Keratinocyte (primary cell): ENCODE measurements around the gene MYO10. TPM values are rescaled to one million over a fixed set of nuclear protein-coding genes. Genes with fewer than 3 reads are reported as not detected.
A peak's percentile ranks its signal among the peaks of the same experiment; 100 is the strongest.

Experiments used
- DNase-seq: peaks from one replicate; pipeline ENCODE4 v3.0.0-alpha.2; 2011; ENCODE audit warnings: low read depth, missing footprints, low spot score
- FAIRE-seq: peaks from 2 replicates; lab custom pipeline; 2011; peaks lifted over from hg19 to GRCh38; lab: Jason Lieb, UNC
- H2AFZ ChIP-seq: 2 replicates; pipeline ENCODE4 v1.6.0; 2012; ENCODE audit warnings: low read length, control low read depth, inconsistent platforms; ENCODE audit not compliant: control insufficient read depth
- H3K27ac ChIP-seq: 2 replicates; pipeline ENCODE4 v1.5.1; 2011; ENCODE audit warnings: low read length; ENCODE audit not compliant: control insufficient read depth, insufficient read depth
- H3K27me3 ChIP-seq: 3 replicates; pipeline ENCODE4 v1.6.0; 2011; ENCODE audit warnings: low read length; ENCODE audit not compliant: control insufficient read depth, insufficient read depth; ENCODE audit errors: extremely low read depth
- H3K36me3 ChIP-seq, 2 experiments: 2 replicates in 1 of 2; 3 replicates in 1 of 2; pipeline ENCODE4 v1.5.1; 2011; ENCODE audit warnings: low read length in 2 of 2, mild to moderate bottlenecking in 1 of 2; ENCODE audit not compliant: control insufficient read depth in 2 of 2, insufficient read depth in 2 of 2; ENCODE audit errors: extremely low read depth in 1 of 2
- H3K4me1 ChIP-seq: 3 replicates; pipeline ENCODE4 v1.5.1; 2011; ENCODE audit warnings: low read length; ENCODE audit not compliant: control insufficient read depth, insufficient read depth; ENCODE audit errors: extremely low read depth
- H3K4me2 ChIP-seq: 3 replicates; pipeline ENCODE4 v1.6.0; 2011; ENCODE audit warnings: low read depth, low read length; ENCODE audit not compliant: control insufficient read depth, insufficient read depth; ENCODE audit errors: extremely low read depth
- H3K4me3 ChIP-seq, 3 experiments: fragments of 200-600 bp in 1 of 3; sonication (generic) in 1 of 3; 2 replicates in 2 of 3; 3 replicates in 1 of 3; pipeline ENCODE4 v1.5.1; 2011 to 2016; ENCODE audit warnings: low read length in 3 of 3, mild to moderate bottlenecking in 3 of 3, control low read depth in 2 of 3, inconsistent platforms in 1 of 3, low read depth in 1 of 3, mixed read lengths in 1 of 3, mixed run types in 1 of 3, moderate library complexity in 1 of 3; ENCODE audit not compliant: control insufficient read depth in 2 of 3, insufficient read depth in 2 of 3; ENCODE audit errors: extremely low read depth in 1 of 3
- H3K79me2 ChIP-seq: 2 replicates; pipeline ENCODE4 v1.6.0; 2012; ENCODE audit warnings: low read length; ENCODE audit not compliant: control insufficient read depth, insufficient read depth
- H3K9ac ChIP-seq: 3 replicates; pipeline ENCODE4 v1.6.0; 2011; ENCODE audit warnings: low read length; ENCODE audit not compliant: control insufficient read depth, insufficient read depth; ENCODE audit errors: extremely low read depth
- H3K9me1 ChIP-seq: 3 replicates; pipeline ENCODE4 v1.6.0; 2011; ENCODE audit warnings: low read length; ENCODE audit not compliant: control insufficient read depth, insufficient read depth; ENCODE audit errors: extremely low read depth
- H3K9me3 ChIP-seq: 2 replicates; pipeline ENCODE4 v1.5.1; 2012; ENCODE audit warnings: low read depth, low read length; ENCODE audit not compliant: control insufficient read depth
- H4K20me1 ChIP-seq: 3 replicates; pipeline ENCODE4 v1.6.0; 2011; ENCODE audit warnings: low read length; ENCODE audit not compliant: control insufficient read depth, insufficient read depth; ENCODE audit errors: extremely low read depth
- CTCF ChIP-seq, 3 experiments: IDR thresholded peaks in 1 of 3; conservative IDR thresholded peaks in 1 of 3; optimal IDR thresholded peaks in 1 of 3; 2 replicates in 2 of 3; 3 replicates in 1 of 3; pipeline versions ENCODE3 to v1.5.1; 2011; ENCODE audit warnings: low read length in 3 of 3, mild to moderate bottlenecking in 3 of 3, moderate library complexity in 2 of 3, control low read depth in 1 of 3, inconsistent platforms in 1 of 3; ENCODE audit not compliant: insufficient read depth in 2 of 3; ENCODE audit errors: extremely low read depth in 1 of 3
- EZH2 ChIP-seq: IDR thresholded peaks from one replicate; pipeline ENCODE4 v1.6.1; 2012; ENCODE audit warnings: inconsistent platforms, mild to moderate bottlenecking, low read length, moderate library complexity
- dilution Hi-C: fragments of 300-500 bp; cut with MboI; formaldehyde crosslinking; loops from one replicate; pipeline ENCODE4 v1.7.0; 2020; ENCODE audit warnings: low sequenced_read_pairs; ENCODE audit not compliant: extremely low pct_ligation_motif_present
- polyA plus RNA-seq, 5 experiments: library from polyadenylated mRNA; depleted of rRNA in 3 of 5; stranded (reverse) in 3 of 5; stranded (forward) in 1 of 5; unstranded in 1 of 5; fragments of >200 nt; gene quantifications; 1 replicate in 1 of 5; 2 replicates in 3 of 5; 3 replicates in 1 of 5; pipeline versions ENCODE4 v1.2.1 to v1.2.3, GENCODE V29; 2011 to 2012; ENCODE audit warnings: missing spikeins in 2 of 5, low read depth in 1 of 5, low replicate concordance in 1 of 5

The MYO10 gene
- polyA plus RNA-seq, 1 donor (not counting 4 experiments of a cell fraction or from before 2014, with no cell fraction given), result 22.0 TPM

DNA sequence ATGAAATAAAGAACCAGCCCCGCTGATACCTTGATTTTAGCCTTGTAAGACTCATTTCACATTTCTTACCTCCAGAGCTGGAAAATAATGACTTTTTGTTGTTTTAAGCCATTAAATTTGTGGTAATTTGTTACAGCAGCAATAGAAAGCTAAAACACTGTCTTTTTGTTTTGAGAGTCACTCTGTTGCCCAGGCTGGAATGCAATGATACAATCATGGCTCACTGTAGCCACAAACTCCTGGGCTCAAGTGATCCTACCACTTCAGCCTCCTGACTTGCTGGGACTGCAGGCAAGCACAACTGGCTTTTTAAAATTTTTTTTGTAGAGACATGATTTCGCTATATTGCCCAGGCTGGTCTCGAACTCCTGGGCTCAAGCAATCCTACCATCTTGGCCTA lies 34.7 kb upstream of the MYO10 start:
- no peak for TF ChIP-seq CTCF (optimal IDR thresholded peaks at IDR 0.05 in 1 of 3, IDR thresholded peaks at IDR 0.05 in 1 of 3, conservative IDR thresholded peaks at IDR 0.05 in 1 of 3; ENCODE audit: extremely low read depth in 1 of 3, insufficient read depth in 2 of 3, low read length in 3 of 3)
- no peak for TF ChIP-seq EZH2
- Histone ChIP-seq H2AFZ (no peak overlapping the region), H3K36me3 (no peaks in the 10 kb centered on the region), H3K79me2 (no peaks in the 10 kb centered on the region), H3K27ac (no peak overlapping the region), H3K9ac (no peak overlapping the region), H4K20me1 (no peaks in the 10 kb centered on the region), H3K9me1 (no peaks in the 10 kb centered on the region), H3K4me1 (no peaks in the 10 kb centered on the region), H3K27me3 (no peaks in the 10 kb centered on the region), H3K9me3 (no peaks in the 10 kb centered on the region), H3K4me3 (no peak overlapping the region), H3K4me2 (no peak overlapping the region)
- DNase-seq (no peak), FAIRE-seq (no peak)
- dilution Hi-C loops, result no loop called here

- Histone ChIP-seq H3K4me3 (no peak overlapping the region), H3K79me2 (no peaks in the 10 kb centered on the region), H3K4me1 (no peaks in the 10 kb centered on the region), H3K4me2 (no peak overlapping the region), H3K27me3 (no peaks in the 10 kb centered on the region), H3K9ac (no peak overlapping the region), H3K27ac (no peak overlapping the region), H3K36me3 (no peaks in the 10 kb centered on the region), H4K20me1 (no peaks in the 10 kb centered on the region), H3K9me1 (no peaks in the 10 kb centered on the region), H3K9me3 (no peaks in the 10 kb centered on the region), H2AFZ (no peak overlapping the region)
- dilution Hi-C loops, result no loop called here
- no peak for DNase-seq
- no peak for TF ChIP-seq CTCF (optimal IDR thresholded peaks at IDR 0.05 in 1 of 3, IDR thresholded peaks at IDR 0.05 in 1 of 3, conservative IDR thresholded peaks at IDR 0.05 in 1 of 3; ENCODE audit: extremely low read depth in 1 of 3, insufficient read depth in 2 of 3, low read length in 3 of 3)
- TF ChIP-seq EZH2, result no peak
- peak; percentile 23 for FAIRE-seq
Measured at GRCh38 chr5:16970260-16970659, 34.2 kb upstream of the MYO10 start.
